Fibroblast of lung (primary cell): ENCODE data around the gene COL1A1. TPM values are rescaled to one million over a fixed set of nuclear protein-coding genes. Genes with fewer than 3 reads are reported as not detected.

Source experiments
- DNase-seq, 2 donors: peaks; one replicate each; pipeline versions ENCODE4 v3.0.0 to v3.0.0-alpha.2; 2010; ENCODE audit warnings: low read depth in 2 of 2
- H2AFZ ChIP-seq: 2 replicates; pipeline ENCODE4 v1.5.1; 2012; ENCODE audit warnings: low read length, control low read depth, inconsistent platforms
- H3K27ac ChIP-seq: 2 replicates; pipeline ENCODE4 v1.5.1; 2011; ENCODE audit warnings: low read length, control low read depth; ENCODE audit not compliant: insufficient read depth
- H3K27me3 ChIP-seq: 2 replicates; pipeline ENCODE4 v1.5.1; 2011; ENCODE audit warnings: mild to moderate bottlenecking, low read length; ENCODE audit not compliant: control insufficient read depth, insufficient read depth
- H3K36me3 ChIP-seq: 2 replicates; pipeline ENCODE4 v1.5.1; 2011; ENCODE audit warnings: low read length; ENCODE audit not compliant: control insufficient read depth, insufficient read depth
- H3K4me1 ChIP-seq: 2 replicates; pipeline ENCODE4 v1.5.1; 2011; ENCODE audit warnings: low read length; ENCODE audit not compliant: control insufficient read depth, insufficient read depth; ENCODE audit errors: extremely low read depth
- H3K4me2 ChIP-seq: 2 replicates; pipeline ENCODE4 v1.5.1; 2011; ENCODE audit warnings: low read length, control low read depth; ENCODE audit not compliant: insufficient read depth; ENCODE audit errors: extremely low read depth
- H3K4me3 ChIP-seq, 4 experiments: fragments of 200-600 bp in 1 of 4; sonication (generic) in 1 of 4; replicated peaks in 1 of 4; 2 replicates each; pipeline ENCODE4 v1.5.1; 2011 to 2016; ENCODE audit warnings: low read length in 4 of 4, low read depth in 3 of 4, mild to moderate bottlenecking in 3 of 4, control low read depth in 2 of 4, inconsistent platforms in 1 of 4, mixed read lengths in 1 of 4; ENCODE audit not compliant: insufficient read depth in 1 of 4; ENCODE audit errors: control extremely low read depth in 1 of 4
- H3K79me2 ChIP-seq: 2 replicates; pipeline ENCODE4 v1.5.1; 2012; ENCODE audit warnings: mild to moderate bottlenecking, low read length, inconsistent platforms; ENCODE audit not compliant: control insufficient read depth, insufficient read depth
- H3K9ac ChIP-seq: 2 replicates; pipeline ENCODE4 v1.5.1; 2011; ENCODE audit warnings: mild to moderate bottlenecking, low read length, control low read depth; ENCODE audit not compliant: insufficient read depth
- H3K9me3 ChIP-seq: 2 replicates; pipeline ENCODE4 v1.5.1; 2012; ENCODE audit warnings: low read depth, low read length; ENCODE audit not compliant: control insufficient read depth, insufficient read depth
- H4K20me1 ChIP-seq: 2 replicates; pipeline ENCODE4 v1.5.1; 2011; ENCODE audit warnings: low read length; ENCODE audit not compliant: control insufficient read depth, insufficient read depth; ENCODE audit errors: extremely low read depth
- EZH2 ChIP-seq: IDR thresholded peaks from 2 replicates; pipeline ENCODE4 v1.5.1; 2012; ENCODE audit warnings: low read length, control low read depth, mild to moderate bottlenecking; ENCODE audit errors: missing control alignments
- polyA plus RNA-seq, 2 donors: library from polyadenylated mRNA; depleted of rRNA in 1 of 2; stranded (reverse) in 1 of 2; unstranded in 1 of 2; fragments of >200 nt; gene quantifications; 2 replicates each; pipeline ENCODE4 v1.2.1, GENCODE V29; 2011 to 2012; ENCODE audit warnings: missing spikeins in 1 of 2
- total RNA-seq: library from RNA; depleted of rRNA; stranded (reverse); fragments of >200 nt; gene quantifications from 2 replicates; pipeline ENCODE4 v1.2.1, GENCODE V29; 2014
- TF ChIP-seq, protein P1 (sequence below), 2 donors: IDR thresholded peaks in 1 of 2; conservative IDR thresholded peaks in 1 of 2; 1 replicate in 1 of 2; 2 replicates in 1 of 2; pipeline ENCODE4 v1.5.1; 2011 to 2012; ENCODE audit warnings: low read length in 2 of 2, control low read depth in 1 of 2, inconsistent platforms in 1 of 2, low read depth in 1 of 2, mild to moderate bottlenecking in 1 of 2

Gene COL1A1
- total and polyA plus RNA-seq, 2 donors (not counting 1 experiment from before 2014, with no cell fraction given): 541 to 584 TPM

DNA sequence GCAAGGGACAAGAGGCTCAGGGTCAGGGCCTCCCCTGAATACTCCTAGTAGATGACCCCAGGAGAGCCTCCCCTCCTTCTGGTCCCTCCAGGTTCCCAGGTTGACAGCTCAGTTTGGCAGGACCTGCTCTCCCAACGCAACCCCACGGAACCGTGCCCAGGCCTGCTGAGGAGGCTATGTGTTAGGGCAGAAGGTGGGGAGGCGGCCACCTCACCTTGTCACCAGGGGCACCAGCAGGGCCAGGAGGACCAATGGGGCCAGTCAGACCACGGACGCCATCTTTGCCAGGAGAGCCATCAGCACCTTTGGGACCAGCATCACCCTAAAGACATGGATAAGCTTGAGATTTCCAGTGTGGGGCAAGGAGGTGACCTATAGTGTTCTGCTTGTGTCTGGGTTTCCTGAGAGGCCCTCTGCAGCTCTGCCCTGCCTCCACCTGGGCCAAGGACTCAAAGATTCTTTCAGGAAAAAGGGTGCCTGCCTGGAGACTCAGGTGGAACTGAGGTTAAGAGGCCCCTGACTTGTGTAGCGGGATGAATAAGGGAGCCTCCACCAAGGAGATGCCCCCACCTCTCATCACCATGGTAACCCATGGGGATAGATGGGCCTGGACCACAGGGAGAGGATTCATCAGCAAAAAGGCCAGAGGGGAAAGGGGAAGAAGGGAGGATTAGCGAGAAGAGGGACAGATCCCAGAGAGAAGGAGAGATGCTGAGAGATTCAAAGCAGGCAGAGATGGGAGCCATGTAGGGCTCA, 10.7 kb downstream of the COL1A1 start:
- Histone ChIP-seq H3K27ac (peak overlapping the region; percentile 52), H2AFZ (no peak overlapping the region), H3K4me2 (no peak overlapping the region), H3K36me3 (peaks cover 93% of the 10 kb centered on the region), H3K4me3 (peak overlapping the region in 1 of 4 experiments; percentile 25), H4K20me1 (peaks cover 3% of the 10 kb centered on the region), H3K9me3 (no peaks in the 10 kb centered on the region), H3K79me2 (peaks cover 67% of the 10 kb centered on the region), H3K27me3 (no peaks in the 10 kb centered on the region), H3K9ac (no peak overlapping the region), H3K4me1 (peaks cover 22% of the 10 kb centered on the region)
- DNase-seq: peak in 1 of 2 donors; percentile 71
- TF ChIP-seq EZH2: no peak
- TF ChIP-seq, protein P1, sequence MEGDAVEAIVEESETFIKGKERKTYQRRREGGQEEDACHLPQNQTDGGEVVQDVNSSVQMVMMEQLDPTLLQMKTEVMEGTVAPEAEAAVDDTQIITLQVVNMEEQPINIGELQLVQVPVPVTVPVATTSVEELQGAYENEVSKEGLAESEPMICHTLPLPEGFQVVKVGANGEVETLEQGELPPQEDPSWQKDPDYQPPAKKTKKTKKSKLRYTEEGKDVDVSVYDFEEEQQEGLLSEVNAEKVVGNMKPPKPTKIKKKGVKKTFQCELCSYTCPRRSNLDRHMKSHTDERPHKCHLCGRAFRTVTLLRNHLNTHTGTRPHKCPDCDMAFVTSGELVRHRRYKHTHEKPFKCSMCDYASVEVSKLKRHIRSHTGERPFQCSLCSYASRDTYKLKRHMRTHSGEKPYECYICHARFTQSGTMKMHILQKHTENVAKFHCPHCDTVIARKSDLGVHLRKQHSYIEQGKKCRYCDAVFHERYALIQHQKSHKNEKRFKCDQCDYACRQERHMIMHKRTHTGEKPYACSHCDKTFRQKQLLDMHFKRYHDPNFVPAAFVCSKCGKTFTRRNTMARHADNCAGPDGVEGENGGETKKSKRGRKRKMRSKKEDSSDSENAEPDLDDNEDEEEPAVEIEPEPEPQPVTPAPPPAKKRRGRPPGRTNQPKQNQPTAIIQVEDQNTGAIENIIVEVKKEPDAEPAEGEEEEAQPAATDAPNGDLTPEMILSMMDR (conservative IDR thresholded peaks at IDR 0.05 in 1 of 2, IDR thresholded peaks at IDR 0.05 in 1 of 2; ENCODE audit: low read depth in 1 of 2, low read length in 2 of 2): no peak

DNA sequence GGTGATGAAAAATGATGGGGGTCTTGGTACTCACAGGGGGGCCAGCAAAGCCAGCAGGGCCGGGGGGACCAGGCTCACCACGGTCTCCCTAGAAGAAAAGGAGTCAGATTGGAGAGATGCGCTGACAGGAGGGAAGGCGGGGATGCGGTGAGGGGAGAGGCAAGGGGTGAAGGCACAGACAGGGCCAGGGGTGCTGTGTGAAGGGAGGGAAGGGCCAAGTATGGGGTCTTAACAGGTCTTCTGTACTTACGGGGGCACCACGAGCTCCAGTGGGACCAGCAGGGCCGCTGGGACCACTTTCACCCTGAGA, 11.2 kb downstream of the COL1A1 start:
- H3K27me3 ChIP-seq: no peaks in the 10 kb centered on the region
- H3K4me3 ChIP-seq: peak overlapping the region in 1 of 4 experiments; percentile 10
- H3K36me3 ChIP-seq: peaks cover 94% of the 10 kb centered on the region
- H3K9ac ChIP-seq: no peak overlapping the region
- peaks cover 5% of the 10 kb centered on the region for H4K20me1 ChIP-seq
- peak overlapping the region; percentile 60 for H3K27ac ChIP-seq
- TF ChIP-seq, protein P1 (conservative IDR thresholded peaks at IDR 0.05 in 1 of 2, IDR thresholded peaks at IDR 0.05 in 1 of 2; ENCODE audit: low read depth in 1 of 2, low read length in 2 of 2): no peak
- TF ChIP-seq EZH2: no peak
- peaks cover 22% of the 10 kb centered on the region for H3K4me1 ChIP-seq
- H3K4me2 ChIP-seq: no peak overlapping the region
- no peak overlapping the region for H2AFZ ChIP-seq
- H3K79me2 ChIP-seq: peaks cover 62% of the 10 kb centered on the region
- no peaks in the 10 kb centered on the region for H3K9me3 ChIP-seq
- peak in 1 of 2 donors; percentile 61 for DNase-seq

DNA sequence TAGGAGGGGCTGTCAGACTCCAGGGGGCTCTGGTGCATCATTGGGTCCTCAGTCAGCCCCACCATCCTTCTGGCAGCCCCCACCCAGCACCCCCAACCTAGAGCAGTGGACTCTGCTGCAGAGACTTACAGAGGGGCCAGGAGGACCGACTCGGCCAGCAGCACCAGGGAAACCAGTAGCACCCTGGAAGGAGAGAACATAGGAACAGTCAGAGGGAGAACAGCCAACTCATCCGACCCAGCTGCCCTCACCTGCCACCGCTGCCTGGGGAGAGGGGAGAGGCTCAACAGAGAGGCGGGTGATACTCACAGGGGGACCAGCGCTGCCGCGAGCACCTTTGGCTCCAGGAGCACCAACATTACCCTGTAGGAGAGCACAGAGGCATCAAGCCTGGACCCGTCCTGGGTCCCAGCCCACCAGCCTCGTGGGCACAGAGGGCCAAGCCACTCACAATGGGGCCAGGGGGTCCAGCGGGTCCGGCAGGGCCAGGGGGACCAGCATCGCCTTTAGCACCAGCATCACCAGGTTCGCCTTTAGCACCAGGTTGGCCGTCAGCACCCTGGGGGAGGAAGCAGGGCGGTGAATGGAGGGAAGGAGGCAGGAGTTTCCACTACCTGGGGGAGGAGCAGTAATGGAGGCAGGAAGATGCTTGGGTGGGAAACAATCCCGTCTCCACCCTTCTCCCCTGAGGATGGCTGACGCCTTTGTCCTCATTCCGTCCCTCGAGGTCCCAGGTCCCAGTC, 11.7 kb downstream of the COL1A1 start:
- Histone ChIP-seq H4K20me1 (peaks cover 5% of the 10 kb centered on the region), H3K27me3 (no peaks in the 10 kb centered on the region), H3K79me2 (peaks cover 57% of the 10 kb centered on the region), H2AFZ (no peak overlapping the region), H3K9ac (no peak overlapping the region), H3K27ac (peak overlapping the region; percentile 60), H3K4me1 (peaks cover 22% of the 10 kb centered on the region), H3K9me3 (no peaks in the 10 kb centered on the region), H3K36me3 (peaks cover 92% of the 10 kb centered on the region), H3K4me3 (peak overlapping the region in 1 of 4 experiments; percentile 6), H3K4me2 (no peak overlapping the region)
- TF ChIP-seq, protein P1 (conservative IDR thresholded peaks at IDR 0.05 in 1 of 2, IDR thresholded peaks at IDR 0.05 in 1 of 2; ENCODE audit: low read depth in 1 of 2, low read length in 2 of 2): no peak
- no peak for TF ChIP-seq EZH2
- DNase-seq: peak in 1 of 2 donors; percentile 71
